G401.6 (cell line): ENCODE results near the gene TFR2.

ENCODE experiments used
- FAIRE-seq: peaks from 2 replicates; lab custom pipeline; 2012; peaks lifted over from hg19 to GRCh38; lab: Jason Lieb, UNC

The TFR2 gene

DNA sequence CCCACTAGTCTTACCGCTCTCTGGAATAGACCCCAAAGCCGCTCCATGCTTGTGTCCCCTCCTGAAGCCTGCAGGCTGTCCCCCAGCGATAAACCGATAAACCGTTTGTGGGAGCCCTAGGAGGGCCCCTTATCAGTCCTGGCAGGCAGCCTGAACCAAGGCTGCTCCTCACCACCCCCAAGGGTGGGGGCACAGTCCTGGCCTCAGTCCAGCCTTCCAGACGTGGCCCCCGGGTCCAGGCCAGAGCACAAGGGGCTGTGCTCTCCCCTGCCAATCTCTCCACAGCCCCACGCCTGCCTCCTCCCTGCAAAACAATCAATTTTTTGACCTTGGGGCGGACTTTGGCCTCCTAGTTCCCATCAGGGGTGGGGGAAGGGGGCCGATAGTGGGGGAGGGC lies at the start of gene TFR2:
TFR2 (minus strand) TSS at position 90 of the 397 bp plus-strand sequence; CDS start at position 47, 43 bp downstream.
- no peak for FAIRE-seq

DNA sequence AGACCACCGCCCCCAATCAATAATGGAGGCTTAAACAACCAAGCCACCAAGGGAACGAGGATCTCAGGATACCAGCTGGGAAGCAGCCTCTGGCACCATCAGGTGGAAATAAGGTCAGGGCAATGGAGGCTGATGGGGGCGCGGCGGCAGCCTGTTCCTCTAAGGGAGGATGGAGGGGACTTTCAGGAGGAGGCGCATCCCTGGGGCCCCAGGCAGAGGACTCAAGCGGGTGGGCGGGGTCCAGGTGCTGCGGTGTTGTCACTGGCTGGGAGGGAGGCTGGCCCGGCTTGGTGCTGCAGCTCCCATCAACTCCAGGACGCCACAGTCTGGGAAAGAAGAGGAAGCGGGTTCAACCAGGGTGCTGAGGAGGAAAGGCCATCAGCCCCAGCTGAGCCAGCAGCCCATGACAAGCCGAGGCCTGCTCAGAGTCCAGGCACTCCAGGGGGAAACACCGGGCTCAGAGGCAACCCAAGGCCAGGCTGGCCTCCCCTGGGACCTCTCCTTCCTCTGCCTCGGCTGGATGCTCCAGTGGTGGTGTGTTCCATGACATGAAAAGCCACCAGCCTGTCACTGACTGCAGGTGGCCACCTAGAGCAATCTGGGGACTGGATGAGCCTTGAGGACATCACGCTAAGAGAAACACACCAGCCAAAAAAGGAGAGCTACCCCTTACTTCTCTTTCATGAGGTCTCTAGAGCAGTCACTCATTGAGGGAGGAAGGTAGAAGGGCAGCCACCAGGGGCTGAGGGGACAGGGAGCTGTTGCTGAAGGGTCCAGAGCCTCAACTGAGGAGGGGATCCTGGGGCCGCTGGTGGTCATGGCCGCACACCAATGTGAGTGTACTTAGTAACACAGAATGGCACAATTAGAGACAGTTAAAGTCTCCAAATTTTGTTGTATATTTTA lies 48.1 kb upstream of the TFR2 start:
- no peak for FAIRE-seq

DNA sequence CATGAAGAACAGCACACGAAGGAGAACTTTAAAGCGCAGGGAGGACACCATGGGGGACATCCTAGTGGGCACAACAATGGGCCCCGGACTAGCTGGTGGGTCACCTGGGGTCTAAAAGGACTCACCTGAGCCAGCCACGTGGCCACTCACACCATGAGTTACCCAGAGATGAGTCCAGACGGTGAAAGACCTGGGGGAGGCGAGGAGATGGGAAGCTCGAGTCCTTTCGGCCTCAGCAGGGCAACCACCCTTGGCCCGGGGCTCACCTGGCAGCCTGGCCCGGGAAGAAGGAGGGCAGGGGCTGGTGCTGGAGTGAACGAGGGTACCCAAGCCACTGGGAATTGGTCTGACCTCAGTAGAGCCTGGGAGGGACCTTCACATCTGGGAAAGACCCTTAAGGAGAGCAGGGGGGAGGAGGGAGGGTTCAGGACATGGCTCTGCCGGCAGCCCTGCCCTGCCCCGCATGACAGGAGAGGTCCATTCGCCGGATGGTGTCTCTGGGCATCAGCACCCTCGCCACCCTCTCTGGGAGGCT lies 47.0 kb upstream of the TFR2 start:
- FAIRE-seq: no peak

DNA sequence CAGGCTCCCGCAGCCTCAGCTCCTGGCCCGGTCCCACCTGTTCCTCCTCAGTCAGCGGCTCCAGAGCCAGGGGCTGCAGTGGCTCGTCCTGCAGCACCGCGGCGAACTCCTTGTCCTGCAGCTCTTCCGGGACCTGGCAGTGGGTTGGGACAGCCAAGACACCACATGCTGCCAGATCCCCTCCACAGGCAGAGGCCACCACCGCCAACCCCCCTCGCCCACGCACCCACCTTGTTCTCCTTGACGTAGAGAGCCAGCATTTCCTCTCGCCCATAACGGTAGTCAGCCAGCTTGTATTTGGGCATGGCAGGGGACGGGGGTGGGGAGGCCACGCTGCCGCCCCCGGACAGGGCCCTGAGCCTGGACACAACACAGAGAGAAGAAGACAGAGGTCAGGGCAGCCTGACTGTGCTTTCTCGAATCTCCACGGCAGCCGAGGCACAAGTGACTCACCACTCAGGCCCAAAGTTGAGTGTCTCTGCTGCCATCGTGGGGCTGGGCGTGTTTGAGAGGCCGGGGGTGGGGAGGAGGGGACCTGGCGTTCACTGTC lies 46.5 kb upstream of the TFR2 start:
- no peak for FAIRE-seq

DNA sequence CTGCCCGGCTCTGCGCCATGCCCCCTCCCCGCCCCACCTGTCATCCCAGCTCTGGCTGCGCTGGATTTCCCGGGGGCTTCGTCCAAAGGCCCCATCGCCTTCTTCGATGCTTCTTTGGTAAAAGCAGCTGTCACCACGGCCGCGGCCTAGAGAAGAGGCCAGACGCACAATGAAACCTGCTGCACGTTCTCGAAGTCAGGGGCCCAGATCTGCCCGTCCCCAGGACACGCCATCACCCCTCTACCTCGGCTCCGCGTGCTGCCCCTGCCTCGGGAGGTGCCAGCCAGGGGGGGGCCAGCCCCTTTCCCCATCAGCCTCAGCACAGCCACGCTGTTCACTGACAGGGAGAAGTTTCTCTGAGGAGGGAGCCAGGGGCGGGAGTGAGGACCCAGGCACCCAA lies 45.9 kb upstream of the TFR2 start:
- FAIRE-seq: no peak

DNA sequence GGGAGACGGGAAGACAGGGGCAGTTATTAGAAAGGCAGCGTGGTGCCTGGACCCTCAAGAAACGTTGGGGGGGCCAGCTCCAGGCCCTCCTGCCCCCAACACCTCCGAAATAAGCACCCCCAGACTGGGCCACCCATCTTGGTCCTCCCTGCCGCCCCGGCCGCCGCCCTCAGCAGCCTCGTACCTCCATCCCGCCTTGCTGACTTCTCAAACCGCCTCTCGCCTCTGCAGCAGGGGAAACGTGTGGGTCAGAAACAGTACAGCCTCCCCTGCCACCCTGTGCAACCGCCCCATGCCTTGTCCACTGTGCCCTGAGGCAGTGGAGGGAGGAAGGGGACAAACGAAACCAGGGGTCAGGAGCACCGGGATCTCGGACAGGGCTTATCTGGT lies 45.5 kb upstream of the TFR2 start:
- no peak for FAIRE-seq

DNA sequence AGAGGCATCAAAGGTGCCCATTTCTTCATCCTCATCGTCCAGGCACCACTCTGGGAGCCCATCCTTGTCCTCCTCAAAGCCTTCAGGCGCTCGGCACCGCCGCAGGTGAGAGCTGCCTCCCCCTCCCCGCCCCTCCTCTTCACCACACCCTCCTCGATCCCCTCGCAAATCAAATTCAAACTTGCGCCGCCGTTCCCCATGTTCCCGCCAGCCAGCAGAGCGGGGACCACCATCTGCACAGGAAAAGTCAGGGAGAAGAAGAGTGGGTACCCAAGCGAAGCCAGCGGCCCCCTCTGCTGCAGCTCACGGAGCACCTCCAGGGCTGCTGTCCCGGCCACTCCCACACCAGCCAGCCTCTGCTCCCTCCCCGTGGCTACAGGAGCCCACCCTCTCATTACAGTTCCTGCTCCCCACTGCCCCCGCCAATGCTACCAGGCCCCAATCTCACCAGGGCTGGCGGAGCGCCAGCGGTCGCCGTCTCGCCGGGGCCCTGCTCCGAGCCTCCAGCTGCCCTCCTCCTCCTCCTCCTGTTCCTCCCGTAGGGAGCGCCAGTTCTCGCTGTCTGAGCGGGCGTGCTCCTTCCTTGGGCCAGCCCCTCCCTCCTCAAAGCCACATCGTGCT lies 45.0 kb upstream of the TFR2 start:
- no peak for FAIRE-seq

DNA sequence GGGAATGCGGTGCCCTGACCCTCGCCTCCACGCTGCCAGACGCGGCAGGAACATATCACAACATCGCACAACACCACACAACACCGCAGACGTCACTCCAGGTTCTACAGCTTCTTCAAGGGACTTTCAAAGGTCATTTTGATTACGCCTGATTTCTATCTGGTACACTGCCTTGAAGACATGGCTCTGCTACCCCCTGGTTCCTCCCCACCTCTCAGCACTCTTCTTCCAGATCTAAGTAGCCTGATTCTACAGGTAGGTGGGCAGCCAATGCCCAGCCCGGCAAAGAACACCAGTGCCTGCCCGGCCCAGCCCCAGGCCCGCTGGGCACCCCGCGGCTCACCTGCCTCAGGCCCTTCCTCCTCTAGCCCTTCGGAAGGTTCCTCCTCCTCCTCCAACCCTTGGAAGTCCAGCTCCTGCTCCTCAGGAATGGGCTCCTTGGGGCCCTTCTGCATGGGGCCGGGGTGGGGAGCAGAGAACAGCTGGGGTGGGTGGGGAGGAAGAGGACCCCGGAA lies 44.3 kb upstream of the TFR2 start:
- no peak for FAIRE-seq

DNA sequence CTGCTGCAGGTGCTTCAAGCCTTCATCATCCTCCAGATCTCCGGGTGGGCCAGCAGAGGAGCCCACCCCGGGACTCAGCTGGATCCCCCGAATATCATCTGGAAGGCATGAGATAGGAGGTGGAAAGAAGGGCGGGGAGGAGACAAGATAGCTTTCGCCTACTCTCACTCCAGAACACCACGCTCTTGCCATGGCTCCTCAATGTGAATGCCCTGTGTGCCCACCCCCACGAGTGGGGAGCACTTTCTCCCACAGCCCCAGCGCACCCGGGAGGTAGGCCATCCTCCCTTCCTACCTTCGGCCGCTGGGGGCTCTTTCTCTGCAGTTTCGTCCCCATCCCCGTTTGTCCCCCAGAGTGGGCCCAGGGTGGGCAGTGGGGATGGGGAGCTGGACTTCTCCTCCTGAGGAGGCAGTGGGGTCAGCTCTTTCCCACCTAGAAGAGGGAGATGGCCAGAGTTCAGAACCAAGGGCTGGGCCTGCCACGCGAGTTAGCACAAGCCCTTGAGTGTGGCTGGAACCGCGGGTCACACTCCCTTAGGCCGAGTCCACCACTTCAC lies 43.8 kb upstream of the TFR2 start:
- no peak for FAIRE-seq

DNA sequence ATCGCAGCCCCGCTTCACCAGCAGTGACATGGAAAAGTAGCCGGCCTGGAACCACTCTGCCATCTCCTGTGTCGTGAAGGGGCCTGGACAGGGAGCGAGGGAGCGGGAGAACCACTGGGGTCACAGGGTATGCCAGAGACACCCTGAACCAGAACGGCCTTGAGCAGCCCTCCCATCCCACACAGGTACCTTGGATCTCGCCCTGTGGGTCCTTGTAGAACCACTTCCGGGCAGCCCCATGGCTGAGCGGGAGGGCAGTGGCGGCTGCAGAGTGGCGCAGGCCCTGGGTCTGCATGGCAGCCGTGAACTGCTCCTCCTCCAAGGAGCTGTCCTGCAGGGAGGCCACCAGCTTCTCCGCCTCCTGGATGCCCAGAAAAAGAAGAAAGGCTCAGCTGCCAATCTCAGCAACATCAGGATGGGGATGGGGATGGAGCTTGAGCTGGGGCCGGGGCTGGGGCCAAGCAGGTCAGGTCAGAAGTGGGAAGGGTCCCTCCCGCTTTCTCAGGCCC lies 43.2 kb upstream of the TFR2 start:
- no peak for FAIRE-seq

DNA sequence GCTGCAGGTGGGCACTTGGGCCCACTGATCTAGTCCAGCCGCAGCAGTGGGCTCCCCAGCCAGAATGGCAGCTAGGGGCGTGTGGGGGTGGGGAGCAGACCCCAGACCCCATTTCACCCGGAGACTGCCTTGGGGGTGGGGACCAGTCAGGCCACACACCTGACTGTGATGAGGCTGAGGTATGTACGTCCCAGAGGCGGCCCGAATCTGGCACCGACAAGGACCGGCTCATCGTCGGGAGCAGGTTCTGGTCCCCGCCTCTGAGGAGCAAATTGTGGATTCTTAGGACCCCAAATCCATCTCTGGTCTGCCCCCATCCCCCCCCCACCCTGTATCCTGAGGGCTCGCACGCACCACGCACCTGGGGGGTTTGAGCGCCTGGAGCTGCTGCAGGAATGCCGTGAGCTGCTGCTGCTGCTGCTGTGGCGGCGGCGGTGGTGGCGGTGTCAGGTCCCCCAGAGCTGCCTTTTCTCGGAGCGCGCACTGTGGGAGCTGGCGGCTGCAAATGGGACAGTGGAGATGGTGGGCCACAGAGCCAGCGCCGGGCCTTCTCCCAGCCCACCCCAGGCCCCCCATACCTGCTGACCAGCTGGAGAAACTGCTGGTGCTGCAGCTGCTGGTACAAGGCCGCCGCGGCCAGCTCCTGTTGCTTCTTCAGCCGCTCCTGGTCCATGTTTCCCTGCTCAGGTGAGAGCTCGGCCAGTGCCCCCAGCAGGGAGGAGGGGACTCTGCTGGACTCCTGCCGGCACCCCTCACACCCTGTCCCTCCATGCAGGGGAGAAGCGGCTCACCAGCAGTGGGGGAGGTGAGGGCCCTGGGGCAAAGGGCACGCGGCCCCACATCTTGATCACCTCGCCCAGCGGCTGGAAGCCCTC lies 42.5 kb upstream of the TFR2 start:
- no peak for FAIRE-seq

DNA sequence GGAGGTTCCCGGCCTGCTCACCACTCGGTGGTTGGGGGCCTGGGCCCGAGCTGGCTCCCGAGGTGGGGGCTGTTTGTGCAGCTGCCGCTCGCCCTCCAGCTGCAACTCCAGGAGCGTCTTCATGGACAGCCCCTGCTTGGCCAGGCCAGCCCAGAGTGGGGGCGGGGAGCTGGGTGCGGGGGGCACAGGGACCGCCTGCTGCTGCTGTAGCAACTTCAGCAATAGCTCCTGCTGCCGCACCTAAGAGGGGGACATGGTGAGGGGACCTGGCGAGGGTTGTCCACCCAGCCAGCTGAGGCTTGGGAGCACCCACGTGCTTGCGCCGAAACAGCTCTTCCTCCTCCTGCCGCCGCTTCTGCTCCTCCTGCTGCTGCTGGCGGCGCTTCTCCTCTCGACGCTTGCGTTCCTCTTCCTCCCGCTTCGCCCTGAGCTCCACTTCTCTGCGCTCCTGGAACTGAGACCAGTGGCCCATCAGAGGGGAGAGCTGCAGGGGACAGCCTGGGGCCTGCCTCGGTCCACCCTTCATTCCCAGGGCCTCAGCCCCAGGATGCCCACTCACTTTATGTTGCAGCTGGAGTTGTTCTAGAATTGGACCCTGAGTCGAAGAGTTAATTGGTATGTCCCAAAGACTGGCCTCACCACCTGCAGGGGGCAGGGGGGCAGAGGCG lies 41.8 kb upstream of the TFR2 start:
- FAIRE-seq: no peak

DNA sequence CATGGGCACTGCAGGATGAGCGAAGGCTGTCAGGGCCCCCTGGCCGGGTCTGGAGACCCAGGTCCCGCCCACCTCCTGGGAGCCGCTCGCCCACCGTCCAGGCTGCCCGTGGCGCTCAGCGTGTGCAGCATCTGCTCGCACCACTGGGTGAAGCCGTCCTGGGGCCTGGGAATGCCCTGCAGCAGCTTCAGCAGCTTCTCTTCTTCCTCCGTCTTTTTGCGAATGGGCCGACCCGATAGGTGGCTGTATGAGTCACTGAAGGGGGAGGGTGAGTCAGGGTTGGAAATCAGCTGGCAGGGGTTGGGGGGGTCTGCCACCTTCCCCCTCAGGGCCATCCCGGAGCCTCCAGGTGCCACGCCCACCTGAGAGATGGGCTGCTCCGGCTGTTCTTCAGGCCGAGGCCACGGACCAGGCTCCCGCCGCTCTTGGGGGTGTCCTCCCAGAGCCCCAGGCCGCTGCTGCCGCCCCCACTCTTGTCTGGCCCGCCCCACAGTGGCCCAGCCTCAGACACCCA lies 40.9 kb upstream of the TFR2 start:
- FAIRE-seq: no peak

DNA sequence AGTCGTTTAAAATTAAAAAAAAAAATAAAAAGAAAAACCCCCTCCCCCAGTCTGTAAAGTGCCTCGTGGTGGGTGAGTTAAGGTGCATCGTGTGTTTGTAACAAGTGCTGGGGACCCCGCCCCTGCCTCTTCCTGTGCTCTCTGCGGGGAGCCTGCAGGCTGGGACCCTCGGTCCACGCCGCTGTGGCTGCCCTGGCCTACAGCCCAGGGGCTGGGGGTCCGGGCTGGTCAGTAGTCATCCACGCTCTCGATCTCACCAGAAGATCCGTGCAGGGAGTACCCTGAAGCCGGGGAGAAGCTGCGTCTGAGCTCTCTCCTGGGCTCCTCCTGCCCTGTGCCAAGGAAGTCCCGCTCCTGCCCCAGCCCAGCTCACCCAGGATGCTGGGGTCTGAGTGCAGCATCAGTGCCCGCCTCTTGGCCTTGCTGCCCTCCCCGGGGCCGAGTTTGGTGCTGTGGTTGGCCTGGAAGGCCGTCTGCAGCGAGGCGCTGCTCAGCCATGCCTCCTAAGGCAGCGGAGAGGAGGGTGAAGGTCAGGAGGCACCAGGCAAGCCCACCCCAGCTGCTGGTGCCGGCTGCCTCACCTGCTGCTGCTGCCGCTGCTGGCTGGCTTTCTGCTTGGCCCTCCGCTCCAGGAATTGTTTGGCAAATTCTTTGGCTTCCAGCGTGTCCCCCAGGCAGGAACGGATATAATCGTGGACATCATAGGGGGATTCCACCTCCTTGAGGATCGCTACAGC lies 40.3 kb upstream of the TFR2 start:
- FAIRE-seq: no peak

DNA sequence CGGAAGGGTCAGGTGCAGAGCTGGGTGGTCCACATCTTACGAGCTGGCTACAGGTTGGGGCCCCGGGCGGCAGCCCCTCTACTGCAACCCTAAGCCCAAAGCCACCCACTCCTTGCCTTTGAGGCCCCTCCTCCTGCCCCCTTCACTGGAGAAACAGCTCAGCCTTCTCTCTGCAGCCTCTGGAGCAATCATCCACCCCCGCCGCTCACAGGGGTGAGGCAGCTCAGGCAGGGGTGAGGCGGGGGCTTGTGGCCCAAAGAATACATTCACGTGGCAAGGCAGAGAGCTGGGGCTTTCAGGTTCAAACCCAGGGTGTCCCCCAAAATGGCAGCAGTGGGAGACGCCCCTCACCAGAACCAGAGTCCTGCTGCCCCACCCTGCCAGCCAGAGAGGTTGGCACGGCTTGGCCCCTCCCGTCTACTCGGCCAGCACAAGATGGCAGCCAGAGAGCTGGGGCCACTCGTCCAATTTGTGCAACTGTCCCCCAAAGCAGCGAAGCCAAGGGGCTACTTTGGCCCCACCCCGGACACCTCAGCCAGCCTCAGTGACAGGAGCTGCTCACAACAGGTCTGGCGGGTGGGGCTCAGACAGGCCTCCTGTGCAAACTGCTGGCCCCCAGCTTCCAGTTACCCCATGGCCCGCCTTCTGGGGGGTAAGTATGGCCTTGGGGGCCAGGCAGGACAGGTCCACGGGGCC lies 39.4 kb upstream of the TFR2 start:
- FAIRE-seq: no peak

DNA sequence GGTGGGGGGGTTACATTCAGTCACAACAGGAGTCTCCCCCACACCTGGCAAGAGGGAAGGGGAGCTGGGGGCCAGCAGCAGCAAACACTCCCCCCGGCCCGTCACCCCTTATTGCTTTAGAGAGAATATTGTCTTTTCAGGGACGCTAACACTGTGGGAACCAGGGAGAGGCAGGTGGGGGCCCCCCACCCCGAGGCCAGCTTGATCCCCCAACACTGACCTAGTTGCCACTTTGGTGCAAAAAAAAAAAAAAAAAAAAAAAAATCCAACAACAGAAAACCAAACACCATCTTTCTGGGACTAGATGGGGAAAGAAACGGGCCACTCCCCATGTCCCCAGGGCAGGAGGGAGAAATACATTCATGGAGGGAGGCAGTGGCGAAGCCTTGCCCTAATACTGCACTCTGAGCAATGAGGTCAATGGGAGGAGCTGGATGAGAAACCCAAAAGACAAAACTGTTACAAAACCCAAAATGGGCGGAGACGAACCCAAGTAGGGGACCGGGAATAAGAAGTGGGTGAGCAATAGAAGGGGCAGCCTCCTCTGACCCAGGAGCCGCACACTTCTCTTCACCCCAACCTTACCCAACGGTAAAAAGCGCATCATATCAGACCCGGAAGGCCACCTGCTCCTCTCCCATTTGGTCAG lies 38.7 kb upstream of the TFR2 start:
- FAIRE-seq: peak; percentile 96

DNA sequence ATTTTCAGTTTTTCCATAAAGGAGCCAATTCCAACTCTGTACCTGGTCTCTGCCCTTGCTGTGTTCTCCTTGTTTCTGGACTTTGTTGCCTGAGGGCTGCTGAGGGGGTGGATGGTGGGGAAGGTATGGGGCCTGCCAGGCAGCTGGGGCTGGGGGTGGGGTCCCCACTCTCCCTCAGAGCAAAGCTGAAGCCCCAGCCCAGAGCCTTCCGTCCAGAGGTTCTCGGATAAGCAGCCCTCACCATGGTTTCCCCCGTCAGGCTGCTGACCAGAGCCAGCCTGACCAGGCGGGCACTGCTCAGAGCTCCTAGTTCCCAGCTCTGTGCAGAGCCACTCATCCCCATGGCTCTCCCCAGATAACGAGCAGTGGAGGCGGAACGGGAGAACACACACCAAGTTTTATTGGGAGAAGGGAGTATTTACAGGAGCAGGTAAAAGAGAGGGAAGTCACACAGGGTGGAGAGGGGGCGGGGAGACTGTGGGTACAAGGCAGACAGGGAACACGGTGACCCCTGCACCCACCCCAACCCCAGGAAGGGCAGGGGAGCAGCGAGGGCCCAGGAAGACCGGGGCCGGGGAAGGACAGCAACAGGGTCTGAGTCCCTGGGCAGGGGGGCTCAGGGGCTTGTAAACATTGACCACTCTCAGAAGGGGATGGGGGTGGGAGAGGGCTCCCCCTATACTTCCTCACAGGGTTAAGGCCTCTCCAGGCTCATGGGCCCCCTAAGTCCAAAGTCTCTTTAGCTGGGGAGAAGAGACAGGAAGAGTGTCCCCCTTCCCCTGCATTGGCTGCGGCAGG lies 38.0 kb upstream of the TFR2 start:
- peak; percentile 78 for FAIRE-seq
